Activated naive CD4-positive, alpha-beta T cell treated with Interleukin-2 at 50 U/mL for 16 hours (primary cell): ENCODE measurements around the gene DEFB114.

Experiments used
- DNase-seq: peaks from one replicate; pipeline ENCODE4 v3.0.0-alpha.2; 2020

Gene DEFB114

GRCh38 chr6:49934770-49935169, 29.2 kb downstream of the DEFB114 start:
- DNase-seq: no peak

- no peak for DNase-seq
Observed at GRCh38 chr6:49933526-49933925, 30.4 kb downstream of the DEFB114 start.

- DNase-seq: no peak
Observed at GRCh38 chr6:49929340-49929739, 34.6 kb downstream of the DEFB114 start.

GRCh38 chr6:49923826-49924225, 40.1 kb downstream of the DEFB114 start:
- no peak for DNase-seq

GRCh38 chr6:49919935-49920644, 43.9 kb downstream of the DEFB114 start:
- no peak for DNase-seq

GRCh38 chr6:49919261-49919660, 44.7 kb downstream of the DEFB114 start:
- DNase-seq: no peak

- no peak for DNase-seq
Observed at GRCh38 chr6:49918787-49919186, 45.2 kb downstream of the DEFB114 start.

- DNase-seq: no peak
Observed at GRCh38 chr6:49915035-49915434, 48.9 kb downstream of the DEFB114 start.

- DNase-seq: no peak
Observed at GRCh38 chr6:49913636-49914375, 50.2 kb downstream of the DEFB114 start.

- DNase-seq: no peak
Observed at GRCh38 chr6:49912196-49912595, 51.8 kb downstream of the DEFB114 start.

GRCh38 chr6:49911252-49911651, 52.7 kb downstream of the DEFB114 start:
- DNase-seq: no peak
